H9 (cell line): ENCODE measurements around the gene TMEM169. TPM values are rescaled to one million over a fixed set of nuclear protein-coding genes. Genes with fewer than 3 reads are reported as not detected.
A peak's percentile ranks its signal among the peaks of the same experiment; 100 is the strongest.

Experiments
- DNase-seq: peaks from one replicate; pipeline ENCODE4 v3.0.0-alpha.2; 2017
- H2AFZ ChIP-seq: one replicate; pipeline ENCODE4 v1.6.1; 2013; ENCODE audit warnings: mild to moderate bottlenecking, low read length, control low read depth, moderate library complexity
- H2AK5ac ChIP-seq: 2 replicates; pipeline ENCODE4 v1.6.1; 2013; ENCODE audit warnings: low read length, control low read depth, mixed read lengths; ENCODE audit not compliant: insufficient read length
- H2BK120ac ChIP-seq: one replicate; pipeline ENCODE4 v1.6.1; 2013; ENCODE audit warnings: low read depth, mild to moderate bottlenecking, low read length, control low read depth, inconsistent platforms; ENCODE audit not compliant: poor library complexity, severe bottlenecking
- H2BK12ac ChIP-seq: 2 replicates; pipeline ENCODE4 v1.6.1; 2013; ENCODE audit warnings: low read length, control low read depth, mixed read lengths, low read depth; ENCODE audit not compliant: insufficient read length
- H2BK15ac ChIP-seq: 2 replicates; pipeline ENCODE4 v1.6.1; 2013; ENCODE audit warnings: low read depth, low read length, control low read depth
- H2BK20ac ChIP-seq: one replicate; pipeline ENCODE4 v1.6.1; 2013; ENCODE audit warnings: low read depth, mild to moderate bottlenecking, low read length, control low read depth, inconsistent platforms; ENCODE audit not compliant: poor library complexity, severe bottlenecking
- H2BK5ac ChIP-seq: 2 replicates; pipeline ENCODE4 v1.6.1; 2013; ENCODE audit warnings: low read length, control low read depth, mixed read lengths; ENCODE audit not compliant: insufficient read length
- H3K14ac ChIP-seq: 2 replicates; pipeline ENCODE4 v1.6.1; 2013; ENCODE audit warnings: low read length, control low read depth; ENCODE audit not compliant: insufficient read depth
- H3K18ac ChIP-seq: 2 replicates; pipeline ENCODE4 v1.6.1; 2013; ENCODE audit warnings: low read depth, mild to moderate bottlenecking, mixed read lengths, low read length, control low read depth; ENCODE audit not compliant: insufficient read length
- H3K23ac ChIP-seq: 2 replicates; pipeline ENCODE4 v1.6.1; 2013; ENCODE audit warnings: low read length, control low read depth, mixed read lengths, low read depth; ENCODE audit not compliant: insufficient read length
- H3K23me2 ChIP-seq: 2 replicates; pipeline ENCODE4 v1.6.1; 2013; ENCODE audit warnings: low read depth, mild to moderate bottlenecking, mixed read lengths, low read length, control low read depth; ENCODE audit not compliant: insufficient read length, poor library complexity, severe bottlenecking
- H3K27ac ChIP-seq: 2 replicates; pipeline ENCODE4 v1.5.1; 2013; ENCODE audit warnings: low read length, control low read depth, mixed read lengths, low read depth; ENCODE audit not compliant: insufficient read length
- H3K27me3 ChIP-seq: 2 replicates; pipeline ENCODE4 v1.6.1; 2013; ENCODE audit warnings: low read length, control low read depth, inconsistent platforms; ENCODE audit not compliant: insufficient read depth
- H3K4ac ChIP-seq: 2 replicates; pipeline ENCODE4 v1.6.1; 2013; ENCODE audit warnings: low read depth, mild to moderate bottlenecking, control low read depth, inconsistent platforms, low read length, moderate library complexity
- H3K4me1 ChIP-seq: 2 replicates; pipeline ENCODE4 v1.6.1; 2013; ENCODE audit warnings: low read length, control low read depth, inconsistent platforms; ENCODE audit not compliant: insufficient read depth
- H3K4me2 ChIP-seq: 2 replicates; pipeline ENCODE4 v1.6.1; 2013; ENCODE audit warnings: low read length, control low read depth, mixed read lengths; ENCODE audit not compliant: insufficient read length, insufficient read depth
- H3K56ac ChIP-seq: 2 replicates; pipeline ENCODE4 v1.6.1; 2013; ENCODE audit warnings: low read depth, mild to moderate bottlenecking, mixed read lengths, low read length, control low read depth; ENCODE audit not compliant: insufficient read length
- H3K79me1 ChIP-seq: 2 replicates; pipeline ENCODE4 v1.6.1; 2013; ENCODE audit warnings: low read depth, mild to moderate bottlenecking, moderate library complexity, low read length, control low read depth, inconsistent platforms; ENCODE audit not compliant: insufficient read depth, poor library complexity, severe bottlenecking
- H3K79me2 ChIP-seq: 2 replicates; pipeline ENCODE4 v1.6.1; 2013; ENCODE audit warnings: low read length, control low read depth, inconsistent platforms; ENCODE audit not compliant: insufficient read depth
- H3K9ac ChIP-seq: 2 replicates; pipeline ENCODE4 v1.6.1; 2013; ENCODE audit warnings: low read length, control low read depth, mixed read lengths; ENCODE audit not compliant: insufficient read length; ENCODE audit errors: extremely low read depth
- H3K9me3 ChIP-seq: one replicate; pipeline ENCODE4 v1.6.1; 2013; ENCODE audit warnings: low read depth, low read length, inconsistent platforms; ENCODE audit not compliant: control insufficient read depth
- H3T11ph ChIP-seq: one replicate; pipeline ENCODE4 v1.6.1; 2013; ENCODE audit warnings: mild to moderate bottlenecking, low read length, control low read depth, inconsistent platforms
- H4K20me1 ChIP-seq: one replicate; pipeline ENCODE4 v1.6.1; 2013; ENCODE audit not compliant: control insufficient read depth, insufficient read length, insufficient read depth
- H4K5ac ChIP-seq: 2 replicates; pipeline ENCODE4 v1.6.1; 2013; ENCODE audit warnings: low read depth, mild to moderate bottlenecking, mixed read lengths, low read length, control low read depth; ENCODE audit not compliant: insufficient read length
- H4K8ac ChIP-seq: replicated peaks from 2 replicates; pipeline ENCODE4 v1.6.1; 2013; ENCODE audit warnings: low read length, control low read depth, mixed read lengths, low read depth; ENCODE audit not compliant: insufficient read length
- H4K91ac ChIP-seq: 2 replicates; pipeline ENCODE4 v1.6.1; 2013; ENCODE audit warnings: low read depth, mild to moderate bottlenecking, moderate library complexity, mixed read lengths, low read length, control low read depth; ENCODE audit not compliant: insufficient read length
- H3K27ac Mint-ChIP-seq, 3 experiments: 2 replicates in 2 of 3; 3 replicates in 1 of 3; pipeline ENCODE4 v1.8.0; 2020 to 2021; ENCODE audit warnings: mixed read lengths in 3 of 3, mild to moderate bottlenecking in 1 of 3, moderate library complexity in 1 of 3
- H3K27me3 Mint-ChIP-seq: 2 replicates; pipeline ENCODE4 v1.8.0; 2021; ENCODE audit warnings: low read depth, mild to moderate bottlenecking, moderate library complexity, mixed read lengths
- H3K36me3 Mint-ChIP-seq, 3 experiments: 2 replicates in 2 of 3; 3 replicates in 1 of 3; pipeline ENCODE4 v1.8.0; 2020 to 2021; ENCODE audit warnings: low read depth in 3 of 3, mixed read lengths in 3 of 3; ENCODE audit not compliant: insufficient read depth in 1 of 3
- H3K4me1 Mint-ChIP-seq, 2 experiments: 2 replicates each; pipeline ENCODE4 v1.8.0; 2020; ENCODE audit warnings: mixed read lengths in 2 of 2
- H3K4me3 Mint-ChIP-seq, 2 experiments: 2 replicates in 1 of 2; 3 replicates in 1 of 2; pipeline ENCODE4 v1.8.0; 2020 to 2021; ENCODE audit warnings: mild to moderate bottlenecking in 2 of 2, mixed read lengths in 2 of 2, moderate library complexity in 1 of 2
- H3K9me3 Mint-ChIP-seq, 2 experiments: 2 replicates in 1 of 2; 3 replicates in 1 of 2; pipeline ENCODE4 v1.8.0; 2020; ENCODE audit warnings: mild to moderate bottlenecking in 2 of 2, mixed read lengths in 2 of 2, moderate library complexity in 1 of 2
- CTCF ChIP-seq: fragments of 200-600 bp; sonication (generic); conservative IDR thresholded peaks from 3 replicates; pipeline ENCODE4 v1.8.0; 2021; ENCODE audit warnings: antibody characterized with exemption, mild to moderate bottlenecking
- WGBS: extraction: QIAGEN DNeasy Blood & Tissue Kit; methylation state at CpG from one replicate; pipeline ENCODE4 v1.1.7; 2013; ENCODE audit warnings: missing lambda C conversion rate, low lambda C conversion rate, mixed read lengths; ENCODE audit not compliant: insufficient read length; ENCODE audit errors: extremely low coverage; 5-methylcytosine and 5-hydroxymethylcytosine counted together
- total RNA-seq: library from RNA; stranded (reverse); gene quantifications from 2 replicates; pipeline ENCODE4 v1.2.1, GENCODE V29; 2021

TMEM169 gene
- total RNA-seq, 1 experiment from 2014 or later: 1.0 TPM

GRCh38 chr2:216107320-216107719 lies 25.6 kb downstream of the TMEM169 start:
- Mint-ChIP-seq H3K4me1 (peaks cover 32 to 38% of the 10 kb centered on the region in 2 experiments), H3K9me3 (peaks cover 0 to 3% of the 10 kb centered on the region in 2 experiments; a peak in 2 of 5 replicates), H3K27me3 (no peaks in the 10 kb centered on the region), H3K27ac (peak overlapping the region in 2 of 3 experiments; percentile 88 to 91; a peak in 1 of 7 replicates), H3K4me3 (peak overlapping the region; percentile 28 to 68; a peak in 3 of 5 replicates), H3K36me3 (peaks cover 23 to 27% (median 23%) of the 10 kb centered on the region in 3 experiments)
- no peak overlapping the region for H3K27ac ChIP-seq
- no peak overlapping the region for H2BK15ac ChIP-seq
- H4K91ac ChIP-seq: no peak overlapping the region
- H3K79me2 ChIP-seq: peaks cover 16% of the 10 kb centered on the region; the same call in 1 of the 2 replicates
- peaks cover 3% of the 10 kb centered on the region for H3K23me2 ChIP-seq
- H3K9ac ChIP-seq: no peak overlapping the region
- no peak overlapping the region for H2BK20ac ChIP-seq
- H3K56ac ChIP-seq: no peak overlapping the region
- H2BK5ac ChIP-seq: no peak overlapping the region
- H3K18ac ChIP-seq: no peak overlapping the region
- H2BK12ac ChIP-seq: no peak overlapping the region
- H4K5ac ChIP-seq: no peak overlapping the region
- no peak overlapping the region for H3T11ph ChIP-seq
- H3K27me3 ChIP-seq: no peaks in the 10 kb centered on the region
- no CpG with 5 or more reads among the region's 8 CpGs for WGBS
- H3K4ac ChIP-seq: no peak overlapping the region
- H2BK120ac ChIP-seq: no peak overlapping the region
- H2AFZ ChIP-seq: no peak overlapping the region
- H3K79me1 ChIP-seq: no peaks in the 10 kb centered on the region
- no peak overlapping the region for H4K8ac ChIP-seq
- TF ChIP-seq CTCF: no peak
- no peaks in the 10 kb centered on the region; the same call in 1 of the 2 replicates for H3K4me1 ChIP-seq
- H4K20me1 ChIP-seq: no peaks in the 10 kb centered on the region
- no peaks in the 10 kb centered on the region for H3K9me3 ChIP-seq
- no peak overlapping the region for H3K23ac ChIP-seq
- H3K4me2 ChIP-seq: peak overlapping the region; percentile 28
- no peak for DNase-seq
- no peak overlapping the region for H2AK5ac ChIP-seq
- H3K14ac ChIP-seq: no peak overlapping the region
